Mesenteric fat pad (tissue), 1 donor: Measurements from ENCODE around the gene NEURL1B. TPM values are rescaled to one million over a fixed set of nuclear protein-coding genes. Genes with fewer than 3 reads are reported as not detected.

Experiments
- DNase-seq: peaks from one replicate; pipeline ENCODE4 v3.0.0-alpha.2; 2020; ENCODE audit warnings: low spot score
- long read RNA-seq: library from polyadenylated mRNA; unstranded; transcript quantifications from one replicate; pipeline ENCODE4 v2.0.0, GENCODE V29; 2020
- total RNA-seq: library from RNA; stranded (reverse); fragmentation: NEBNext Ultra II Directional; extraction: Animal tissue kit (Norgen Biotek cat#: 25700); gene quantifications from one replicate; pipeline ENCODE4 v1.2.1, GENCODE V29; 2021
- donor health status: DM: yes; HTN: yes; CAD: no.

The NEURL1B gene
- 35.8 TPM for total RNA-seq
- long read RNA-seq, partial matches to known transcripts = 0 of 63 reads
- long read RNA-seq, other reads (novel, unspliced or antisense) = 63 of 63 reads

DNA sequence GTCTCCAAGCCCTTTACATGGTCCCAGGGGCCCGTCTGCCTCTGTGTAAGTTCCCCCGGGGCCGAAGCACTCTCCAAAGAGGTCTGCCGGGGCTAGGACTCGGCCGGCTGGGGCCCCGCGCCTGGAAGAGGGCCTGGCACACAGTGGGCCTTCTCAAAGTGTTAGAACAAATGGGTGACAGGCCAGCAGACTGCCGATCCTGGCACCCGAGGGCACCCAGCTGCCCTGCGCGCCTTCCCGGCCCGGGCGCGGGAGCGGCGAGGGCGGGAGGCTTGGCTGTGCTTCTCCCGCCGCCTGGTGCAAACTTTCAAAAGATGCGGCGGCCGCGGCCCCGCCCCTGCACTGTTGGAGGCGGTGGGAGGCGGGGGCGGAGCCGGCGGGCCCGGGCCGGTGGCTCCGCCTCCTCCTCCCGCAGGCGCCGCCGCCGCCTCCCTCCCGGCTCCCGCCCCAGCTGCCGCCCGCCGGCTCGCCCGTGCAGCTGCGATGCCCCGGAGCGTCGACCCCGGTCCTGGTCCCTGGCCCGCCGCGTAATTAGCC is at the start of gene NEURL1B:
Gene NEURL1B, plus strand, starts transcription at position 442 of the 537 bp plus-strand sequence. CDS start 144 bp downstream, outside the sequence.
- no peak for DNase-seq

GRCh38 chr5:172591636-172592035 is 49.4 kb upstream of the NEURL1B start:
- DNase-seq = peak; percentile 20

GRCh38 chr5:172592881-172593280 is 48.2 kb upstream of the NEURL1B start:
- peak; percentile 30 for DNase-seq

GRCh38 chr5:172593306-172593705 is 47.8 kb upstream of the NEURL1B start:
- peak; percentile 81 for DNase-seq

DNA sequence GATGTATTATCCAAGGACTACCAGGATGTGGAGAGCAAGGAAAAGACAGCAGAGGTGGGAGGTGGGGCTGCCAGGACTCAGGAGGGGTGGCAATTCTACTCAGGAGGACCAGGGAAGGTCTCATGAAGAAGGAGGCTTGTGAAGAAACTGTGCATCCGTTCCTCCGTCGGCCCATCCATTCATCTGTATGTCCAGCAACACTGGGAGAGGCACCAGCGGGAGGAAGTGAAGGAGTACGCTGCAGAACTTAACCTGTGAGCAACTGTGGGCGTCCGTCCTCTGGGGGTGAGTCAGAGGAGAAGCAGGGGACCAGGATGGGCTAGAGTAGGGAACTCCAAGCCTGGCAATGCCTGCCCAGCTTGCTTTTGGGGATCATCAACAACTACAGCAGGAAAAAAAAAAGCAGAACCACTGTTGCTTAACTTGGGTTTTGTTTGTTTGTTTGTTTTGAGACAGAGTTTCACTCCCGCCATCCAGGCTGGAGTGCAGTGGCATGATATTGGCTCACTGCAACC is 47.3 kb upstream of the NEURL1B start:
- peak; percentile 51 for DNase-seq

DNA sequence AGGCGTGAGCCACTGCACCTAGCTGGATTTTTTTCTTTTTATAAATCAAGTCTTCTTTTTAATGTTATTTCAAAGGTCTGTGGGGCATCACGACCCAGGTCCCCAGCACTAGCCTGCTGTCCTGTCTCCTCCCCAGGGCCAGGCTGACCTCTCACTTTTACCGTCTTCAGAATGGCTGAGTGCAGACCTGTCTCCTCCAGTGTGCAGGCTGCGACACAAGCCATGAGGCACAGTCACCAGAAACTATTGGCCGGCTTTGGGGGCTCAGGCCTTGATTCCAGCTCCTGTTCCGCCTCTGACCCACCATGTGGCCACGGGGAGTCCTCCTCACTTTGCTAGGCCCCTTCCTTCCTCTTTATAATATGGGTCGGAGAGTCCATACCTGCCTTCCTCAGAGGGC is 46.6 kb upstream of the NEURL1B start:
- DNase-seq = no peak

- peak; percentile 82 for DNase-seq
These were observed 46.1 kb upstream of the NEURL1B start for GRCh38 chr5:172594867-172595466.

DNA sequence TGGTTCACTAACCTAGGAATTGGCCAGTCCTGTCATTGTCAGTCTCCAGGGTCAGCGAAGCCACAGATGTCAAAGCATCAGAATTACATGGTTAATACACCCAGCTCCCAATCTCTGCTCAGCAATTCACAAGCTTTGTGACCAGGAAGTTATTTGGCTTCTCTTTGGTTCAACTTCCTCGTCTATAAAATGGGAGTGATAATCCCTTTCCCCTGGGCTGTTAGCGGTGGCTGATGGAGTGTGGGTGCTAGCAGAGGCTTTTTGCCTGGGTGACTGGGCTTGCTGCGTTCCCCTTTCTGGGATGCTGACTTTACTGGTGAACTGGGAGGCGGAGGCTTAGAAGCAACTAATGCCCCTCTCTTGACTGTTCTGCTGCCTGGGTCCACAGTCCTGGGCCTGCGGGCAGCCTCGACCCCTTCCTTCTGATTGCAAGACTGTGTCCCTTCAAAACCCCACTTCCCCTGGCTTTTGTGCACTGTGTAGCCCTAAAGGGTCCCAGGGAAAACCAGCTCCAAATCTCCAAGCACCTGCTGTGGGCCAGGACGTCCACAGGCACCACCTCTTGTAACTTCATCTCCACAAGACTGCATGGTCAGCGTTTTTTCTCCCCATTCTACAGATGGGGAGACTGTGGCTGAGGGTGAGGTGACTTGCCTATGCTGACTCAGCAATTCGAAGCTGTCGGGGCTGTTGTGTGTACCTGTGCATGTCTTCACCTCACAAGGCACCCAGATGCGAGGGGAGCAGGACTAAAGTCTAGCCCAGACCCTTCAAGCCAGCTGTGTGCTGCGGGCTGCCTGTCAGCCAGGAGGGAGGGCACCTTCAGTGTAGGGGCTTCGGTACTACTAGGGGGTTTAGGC is 45.2 kb upstream of the NEURL1B start:
- DNase-seq = peak; percentile 69

GRCh38 chr5:172596638-172597231 is 44.3 kb upstream of the NEURL1B start:
- DNase-seq = peak; percentile 57

DNA sequence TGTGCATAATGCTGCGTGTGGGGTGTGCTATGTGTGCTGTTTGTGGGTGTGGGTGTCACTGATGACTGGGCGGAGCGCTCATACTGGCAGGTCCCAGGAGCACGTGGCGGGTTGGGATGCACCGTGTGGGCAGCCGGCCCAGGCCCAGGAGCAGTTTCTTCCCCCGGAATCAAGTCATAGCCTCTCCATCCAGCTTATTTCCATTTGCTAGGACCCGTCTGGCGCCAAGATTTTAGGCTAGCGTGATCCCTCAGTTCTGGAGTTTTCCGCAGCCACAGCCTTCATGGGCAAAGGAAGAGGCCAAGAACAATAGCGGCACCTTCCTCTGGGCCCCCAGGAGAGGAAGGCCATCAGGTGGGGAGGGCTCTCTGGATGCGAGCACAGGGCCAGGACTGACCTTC is 43.3 kb upstream of the NEURL1B start:
- no peak for DNase-seq

GRCh38 chr5:172598251-172599203 is 42.5 kb upstream of the NEURL1B start:
- peak; percentile 81 for DNase-seq

- peak; percentile 28 for DNase-seq
These were observed 41.9 kb upstream of the NEURL1B start for GRCh38 chr5:172599204-172599567.

- peak; percentile 47 for DNase-seq
These were observed 40.5 kb upstream of the NEURL1B start for GRCh38 chr5:172600571-172600970.

- peak; percentile 68 for DNase-seq
These were observed 39.5 kb upstream of the NEURL1B start for GRCh38 chr5:172601576-172601975.

- DNase-seq = peak; percentile 88
These were observed 38.3 kb upstream of the NEURL1B start for GRCh38 chr5:172602783-172603231.

GRCh38 chr5:172603251-172603806 is 37.7 kb upstream of the NEURL1B start:
- peak; percentile 85 for DNase-seq

- no peak for DNase-seq
These were observed 35.6 kb upstream of the NEURL1B start for GRCh38 chr5:172605466-172605865.

DNA sequence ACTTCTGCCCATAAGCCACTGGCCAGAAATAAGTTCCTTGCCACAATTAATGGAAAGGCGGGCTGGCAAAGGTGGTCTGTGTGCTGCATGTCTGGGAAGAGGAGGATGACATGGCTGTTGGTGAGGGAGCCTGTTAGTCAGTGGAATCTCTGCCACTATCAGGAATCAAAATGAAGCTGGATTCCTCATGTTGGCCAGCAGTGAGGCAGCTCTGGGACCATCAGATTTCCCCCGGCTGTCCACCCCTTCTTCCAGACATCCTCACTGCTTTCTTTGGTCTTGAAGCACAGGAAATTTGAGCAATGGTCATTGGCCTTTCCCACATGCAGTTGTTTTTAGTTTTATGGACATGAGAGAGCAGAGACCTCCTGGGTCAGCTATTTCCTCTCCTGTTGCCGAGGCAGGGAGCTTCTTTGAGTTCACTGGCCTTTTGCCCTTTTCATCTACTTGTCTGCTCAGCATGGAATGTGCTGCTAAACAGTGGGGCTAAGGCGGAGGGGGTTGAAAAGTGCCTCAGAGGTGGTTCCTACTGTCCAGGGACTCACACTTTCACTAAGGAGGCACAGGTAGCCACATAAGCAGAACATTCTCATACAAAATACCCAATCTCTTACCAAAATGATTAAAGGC is 34.8 kb upstream of the NEURL1B start:
- peak; percentile 49 for DNase-seq

- peak; percentile 74 for DNase-seq
These were observed 33.8 kb upstream of the NEURL1B start for GRCh38 chr5:172607213-172607793.
